SK-N-SH (cell line): ENCODE measurements around the gene EFCAB11. TPM values are rescaled to one million over a fixed set of nuclear protein-coding genes. Genes with fewer than 3 reads are reported as not detected.

Source experiments
- CTCF ChIA-PET: fragments of 300-600, 350-600 bp; formaldehyde crosslinking; extraction: SDS; loops from one replicate; lab custom pipeline; 2021; lab: Yijun Ruan, JAX
- POLR2A ChIA-PET: fragments of 350-600 bp; sonication (Branson Sonifier 250); formaldehyde crosslinking; extraction: SDS; loops from one replicate; lab custom pipeline; 2020; ENCODE audit warnings: antibody characterized with exemption, inconsistent platforms; lab: Yijun Ruan, JAX
- DNase-seq: peaks from one replicate; pipeline ENCODE4 v3.0.0; 2012
- H2AFZ ChIP-seq: fragments of 200-600 bp; sonication (generic); 2 replicates; pipeline ENCODE4 v1.8.1; 2016; ENCODE audit warnings: antibody characterized with exemption, mild to moderate bottlenecking, low read depth
- H3F3A ChIP-seq: fragments of 200-600 bp; sonication (generic); replicated peaks from 2 replicates; pipeline ENCODE3; 2016; ENCODE audit warnings: antibody characterized with exemption, mild to moderate bottlenecking; ENCODE audit not compliant: insufficient read depth
- H3K27ac ChIP-seq, 2 experiments: fragments of 200-500 bp in 1 of 2; fragments of 200-600 bp in 1 of 2; sonication (Bioruptor generic) in 1 of 2; sonication (generic), shearing (Covaris generic) in 1 of 2; 2 replicates each; pipeline versions ENCODE4 v1.5.1 to v1.6.1; 2014 to 2016; ENCODE audit warnings: low read depth in 2 of 2, inconsistent platforms in 1 of 2, low read length in 1 of 2, mild to moderate bottlenecking in 1 of 2, mixed read lengths in 1 of 2
- H3K27me3 ChIP-seq: fragments of 200-600 bp; sonication (generic), shearing (Covaris generic); 2 replicates; pipeline ENCODE4 v1.6.1; 2016; ENCODE audit warnings: mixed run types; ENCODE audit not compliant: insufficient read depth
- H3K36me3 ChIP-seq, 2 experiments: fragments of 200-500 bp in 1 of 2; fragments of 200-600 bp in 1 of 2; sonication (Bioruptor generic) in 1 of 2; sonication (generic) in 1 of 2; replicated peaks in 1 of 2; 2 replicates each; pipeline versions ENCODE3 to v1.5.1; 2014 to 2016; ENCODE audit warnings: low read length in 1 of 2, mild to moderate bottlenecking in 1 of 2; ENCODE audit not compliant: insufficient read depth in 2 of 2, control insufficient read depth in 1 of 2
- H3K4me1 ChIP-seq, 2 experiments: fragments of 200-500 bp in 1 of 2; fragments of 200-600 bp in 1 of 2; sonication (Bioruptor generic) in 1 of 2; sonication (generic), shearing (Covaris generic) in 1 of 2; 2 replicates each; pipeline versions ENCODE4 v1.5.1 to v1.6.1; 2014 to 2016; ENCODE audit warnings: low read depth in 1 of 2, low read length in 1 of 2, mixed run types in 1 of 2; ENCODE audit not compliant: insufficient read depth in 2 of 2, control insufficient read depth in 1 of 2
- H3K4me2 ChIP-seq: fragments of 200-600 bp; sonication (generic), shearing (Covaris generic); 2 replicates; pipeline ENCODE4 v1.6.1; 2017; ENCODE audit warnings: mixed run types
- H3K4me3 ChIP-seq, 2 experiments: fragments of 200-500 bp in 1 of 2; fragments of 200-600 bp in 1 of 2; sonication (Bioruptor generic) in 1 of 2; sonication (generic), shearing (Covaris generic) in 1 of 2; 2 replicates each; pipeline versions ENCODE4 v1.5.1 to v1.8.1; 2014 to 2016; ENCODE audit warnings: low read depth in 2 of 2, inconsistent platforms in 1 of 2, low read length in 1 of 2, mild to moderate bottlenecking in 1 of 2, mixed read lengths in 1 of 2, moderate library complexity in 1 of 2
- H3K79me2 ChIP-seq: fragments of 200-600 bp; sonication (generic); 2 replicates; pipeline ENCODE4 v1.8.1; 2017; ENCODE audit warnings: mild to moderate bottlenecking; ENCODE audit not compliant: insufficient read depth
- H3K9ac ChIP-seq: fragments of 200-600 bp; sonication (generic); 2 replicates; pipeline ENCODE4 v1.6.1; 2017; ENCODE audit warnings: mixed run types
- H3K9me2 ChIP-seq: fragments of 200-600 bp; sonication (generic); 2 replicates; pipeline ENCODE4 v1.6.1; 2017; ENCODE audit warnings: mixed run types
- H3K9me3 ChIP-seq: fragments of 200-600 bp; sonication (generic); 2 replicates; pipeline ENCODE4 v1.6.1; 2017; ENCODE audit warnings: mixed run types, mild to moderate bottlenecking, moderate library complexity
- H4K20me1 ChIP-seq: fragments of 200-600 bp; sonication (generic); 2 replicates; pipeline ENCODE4 v1.6.1; 2017; ENCODE audit warnings: mild to moderate bottlenecking, mixed run types; ENCODE audit not compliant: insufficient read depth
- EP300 ChIP-seq, 2 experiments: IDR thresholded peaks; 2 replicates each; pipeline versions ENCODE4 v1.4.0 to v1.6.1; 2012; ENCODE audit warnings: borderline replicate concordance in 1 of 2, low read depth in 1 of 2, low read length in 1 of 2
- FOXJ3 ChIP-seq: sonication (generic); formaldehyde crosslinking; IDR thresholded peaks from 2 replicates; pipeline ENCODE4 v1.5.1; 2020; ENCODE audit warnings: mild to moderate bottlenecking, missing genetic modification reagents
- FOXM1 ChIP-seq: IDR thresholded peaks from 2 replicates; pipeline ENCODE4 v1.4.0; 2012; ENCODE audit warnings: low read depth, mild to moderate bottlenecking
- GABPA ChIP-seq: IDR thresholded peaks from 2 replicates; pipeline ENCODE4 v1.4.0; 2012; ENCODE audit warnings: low read depth, mild to moderate bottlenecking
- GATA2 ChIP-seq: sonication (generic); formaldehyde crosslinking; IDR thresholded peaks from 2 replicates; pipeline ENCODE4 v1.5.0; 2020; ENCODE audit warnings: mild to moderate bottlenecking, missing genetic modification reagents
- JUND ChIP-seq: IDR thresholded peaks from 2 replicates; pipeline ENCODE4 v1.4.0; 2012
- MXI1 ChIP-seq: IDR thresholded peaks from 2 replicates; pipeline ENCODE4 v1.6.1; 2012; ENCODE audit warnings: mild to moderate bottlenecking, low read depth, low read length, improper control_type of control experiment
- NRF1 ChIP-seq: IDR thresholded peaks from 2 replicates; pipeline ENCODE4 v1.6.1; 2012; ENCODE audit warnings: low read depth, mild to moderate bottlenecking, low read length
- POLR2AphosphoS5 ChIP-seq: IDR thresholded peaks from 2 replicates; pipeline ENCODE4 v1.6.1; 2012; ENCODE audit warnings: low read depth, low read length
- RCOR1 ChIP-seq: fragments of 150-350 bp; IDR thresholded peaks from 2 replicates; pipeline ENCODE4 v1.6.1; 2017; ENCODE audit warnings: antibody characterized with exemption, low read length
- RFX5 ChIP-seq: IDR thresholded peaks from 2 replicates; pipeline ENCODE4 v1.6.1; 2012; ENCODE audit warnings: mild to moderate bottlenecking, improper control_type of control experiment, low read length
- SMC3 ChIP-seq: IDR thresholded peaks from 2 replicates; pipeline ENCODE4 v1.6.1; 2012; ENCODE audit warnings: low read depth, low read length, improper control_type of control experiment
- TEAD4 ChIP-seq: IDR thresholded peaks from 2 replicates; pipeline ENCODE4 v1.4.0; 2012; ENCODE audit warnings: mild to moderate bottlenecking, borderline replicate concordance; ENCODE audit not compliant: insufficient read depth
- WGBS: methylation state at CpG from one replicate; pipeline ENCODE4 v1.1.6; 2017; ENCODE audit warnings: low lambda C conversion rate; 5-methylcytosine and 5-hydroxymethylcytosine counted together
- polyA plus RNA-seq, 3 experiments: library from polyadenylated mRNA; depleted of rRNA; stranded (reverse); fragments of >200 nt; gene quantifications; 2 replicates each; pipeline ENCODE4 v1.2.3, GENCODE V29; 2012
- TF ChIP-seq, protein P1 (sequence below): IDR thresholded peaks from 2 replicates; pipeline ENCODE4; 2012
- TF ChIP-seq, protein P2 (sequence below): fragments of 200-600 bp; sonication (generic); IDR thresholded peaks from 2 replicates; pipeline ENCODE4 v1.6.1; 2017; ENCODE audit warnings: antibody characterized with exemption, mild to moderate bottlenecking, moderate library complexity
- TF ChIP-seq, protein P3 (sequence below): fragments of 150-350 bp; IDR thresholded peaks from 2 replicates; pipeline ENCODE4 v1.6.1; 2016; ENCODE audit warnings: mild to moderate bottlenecking, low read depth, low read length

Gene EFCAB11
- polyA plus RNA-seq, 1 of the 3 experiments (the other 2 are of a cell fraction), result 3.9 TPM

DNA sequence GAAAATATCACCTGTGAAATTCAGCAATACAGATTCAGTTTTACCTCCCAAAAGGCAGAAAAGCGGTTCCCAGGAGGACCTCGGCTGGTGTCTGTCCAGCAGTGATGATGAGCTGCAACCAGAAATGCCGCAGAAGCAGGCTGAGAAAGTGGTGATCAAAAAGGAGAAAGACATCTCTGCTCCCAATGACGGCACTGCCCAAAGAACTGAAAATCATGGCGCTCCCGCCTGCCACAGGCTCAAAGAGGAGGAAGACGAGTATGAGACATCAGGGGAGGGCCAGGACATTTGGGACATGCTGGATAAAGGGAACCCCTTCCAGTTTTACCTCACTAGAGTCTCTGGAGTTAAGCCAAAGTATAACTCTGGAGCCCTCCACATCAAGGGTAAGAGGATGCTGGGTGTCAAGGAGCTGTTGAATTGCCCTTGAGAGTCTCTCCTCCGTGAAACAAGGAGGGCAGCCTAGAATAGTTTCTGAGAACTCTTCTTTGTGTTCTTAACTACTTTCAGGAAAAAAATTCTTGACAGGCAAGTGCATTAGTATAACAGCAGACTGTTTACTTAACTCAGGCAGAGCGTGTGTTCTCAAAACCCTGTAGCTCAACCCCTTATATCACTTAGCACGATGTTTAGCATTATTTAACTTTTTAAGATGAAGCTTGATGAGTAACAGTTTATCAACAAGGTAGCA, 8.9 kb upstream of the EFCAB11 start:
- WGBS, result 83% methylated on average over 9 of the region's 10 CpGs
- H3K9me3 ChIP-seq, result no peaks in the 10 kb centered on the region
- no peak overlapping the region for H2AFZ ChIP-seq
- H3K9ac ChIP-seq, result no peak overlapping the region
- H3K27ac ChIP-seq, result no peak overlapping the region
- DNase-seq, result no peak
- H3K9me2 ChIP-seq, result no peaks in the 10 kb centered on the region
- no peaks in the 10 kb centered on the region for H4K20me1 ChIP-seq
- peaks cover 37 to 57% of the 10 kb centered on the region in 2 experiments for H3K36me3 ChIP-seq
- no peak overlapping the region for H3K4me2 ChIP-seq
- TF ChIP-seq, protein P1, sequence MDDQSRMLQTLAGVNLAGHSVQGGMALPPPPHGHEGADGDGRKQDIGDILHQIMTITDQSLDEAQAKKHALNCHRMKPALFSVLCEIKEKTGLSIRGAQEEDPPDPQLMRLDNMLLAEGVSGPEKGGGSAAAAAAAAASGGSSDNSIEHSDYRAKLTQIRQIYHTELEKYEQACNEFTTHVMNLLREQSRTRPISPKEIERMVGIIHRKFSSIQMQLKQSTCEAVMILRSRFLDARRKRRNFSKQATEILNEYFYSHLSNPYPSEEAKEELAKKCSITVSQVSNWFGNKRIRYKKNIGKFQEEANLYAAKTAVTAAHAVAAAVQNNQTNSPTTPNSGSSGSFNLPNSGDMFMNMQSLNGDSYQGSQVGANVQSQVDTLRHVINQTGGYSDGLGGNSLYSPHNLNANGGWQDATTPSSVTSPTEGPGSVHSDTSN, result no peak
- TF ChIP-seq RFX5, result no peak
- no peak for TF ChIP-seq EP300 (IDR thresholded peaks at IDR 0.05; ENCODE audit: borderline replicate concordance in 1 of 2, low read depth in 1 of 2, low read length in 1 of 2)
- no peak for TF ChIP-seq RCOR1
- TF ChIP-seq, protein P2, sequence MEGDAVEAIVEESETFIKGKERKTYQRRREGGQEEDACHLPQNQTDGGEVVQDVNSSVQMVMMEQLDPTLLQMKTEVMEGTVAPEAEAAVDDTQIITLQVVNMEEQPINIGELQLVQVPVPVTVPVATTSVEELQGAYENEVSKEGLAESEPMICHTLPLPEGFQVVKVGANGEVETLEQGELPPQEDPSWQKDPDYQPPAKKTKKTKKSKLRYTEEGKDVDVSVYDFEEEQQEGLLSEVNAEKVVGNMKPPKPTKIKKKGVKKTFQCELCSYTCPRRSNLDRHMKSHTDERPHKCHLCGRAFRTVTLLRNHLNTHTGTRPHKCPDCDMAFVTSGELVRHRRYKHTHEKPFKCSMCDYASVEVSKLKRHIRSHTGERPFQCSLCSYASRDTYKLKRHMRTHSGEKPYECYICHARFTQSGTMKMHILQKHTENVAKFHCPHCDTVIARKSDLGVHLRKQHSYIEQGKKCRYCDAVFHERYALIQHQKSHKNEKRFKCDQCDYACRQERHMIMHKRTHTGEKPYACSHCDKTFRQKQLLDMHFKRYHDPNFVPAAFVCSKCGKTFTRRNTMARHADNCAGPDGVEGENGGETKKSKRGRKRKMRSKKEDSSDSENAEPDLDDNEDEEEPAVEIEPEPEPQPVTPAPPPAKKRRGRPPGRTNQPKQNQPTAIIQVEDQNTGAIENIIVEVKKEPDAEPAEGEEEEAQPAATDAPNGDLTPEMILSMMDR, result no peak
- no peak for TF ChIP-seq POLR2AphosphoS5
- no peak for TF ChIP-seq JUND
- no peak for TF ChIP-seq FOXM1
- no peak for TF ChIP-seq SMC3
- TF ChIP-seq GATA2 (CRISPR knock-in tag), result no peak
- TF ChIP-seq NRF1, result no peak
- TF ChIP-seq GABPA, result no peak
- TF ChIP-seq, protein P3, sequence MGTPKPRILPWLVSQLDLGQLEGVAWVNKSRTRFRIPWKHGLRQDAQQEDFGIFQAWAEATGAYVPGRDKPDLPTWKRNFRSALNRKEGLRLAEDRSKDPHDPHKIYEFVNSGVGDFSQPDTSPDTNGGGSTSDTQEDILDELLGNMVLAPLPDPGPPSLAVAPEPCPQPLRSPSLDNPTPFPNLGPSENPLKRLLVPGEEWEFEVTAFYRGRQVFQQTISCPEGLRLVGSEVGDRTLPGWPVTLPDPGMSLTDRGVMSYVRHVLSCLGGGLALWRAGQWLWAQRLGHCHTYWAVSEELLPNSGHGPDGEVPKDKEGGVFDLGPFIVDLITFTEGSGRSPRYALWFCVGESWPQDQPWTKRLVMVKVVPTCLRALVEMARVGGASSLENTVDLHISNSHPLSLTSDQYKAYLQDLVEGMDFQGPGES, result no peak
- no peak for TF ChIP-seq FOXJ3 (CRISPR knock-in tag)
- no peak for TF ChIP-seq TEAD4
- TF ChIP-seq MXI1, result no peak
- POLR2A ChIA-PET, result no interaction called here
- CTCF ChIA-PET, result interaction anchor here (1.0 to 12.3 kb wide), 3 partner anchors 9 to 96 kb away, joined by 3 to 112 read pairs (median 3); no protein-coding TSS in a partner anchor
- H3K4me3 ChIP-seq, result no peak overlapping the region
- peaks cover 0 to 7% of the 10 kb centered on the region in 2 experiments; a peak in 2 of 4 replicates for H3K4me1 ChIP-seq
- H3F3A ChIP-seq, result no peaks in the 10 kb centered on the region
- H3K79me2 ChIP-seq, result peaks cover 47% of the 10 kb centered on the region; the same call in 1 of the 2 replicates
- no peaks in the 10 kb centered on the region for H3K27me3 ChIP-seq
